ENCODE results near the gene CSTF3.

CSTF3 gene

GRCh38 chr11:33161120-33162005, at the start of gene CSTF3:
TSS of gene CSTF3 (minus strand) at chr11:33161480. CDS start at chr11:33161325, 155 bp downstream.
- Mint-ChIP-seq H3K27ac (peak within 1 kb of the TSS; percentile 100), H3K9me3 (no peaks in the 10 kb centered on the region), H3K36me3 (peaks cover 15% of the 10 kb centered on the region), H3K4me1 (peaks cover 48% of the 10 kb centered on the region), H3K4me3 (peak within 1 kb of the TSS; percentile 97), H3K27me3 (no peaks in the 10 kb centered on the region)

- H3K27ac Mint-ChIP-seq, result no peak overlapping the region
- H3K9me3 Mint-ChIP-seq, result no peaks in the 10 kb centered on the region
- no peaks in the 10 kb centered on the region for H3K36me3 Mint-ChIP-seq
- H3K4me3 Mint-ChIP-seq, result no peak overlapping the region
- no peaks in the 10 kb centered on the region for H3K4me1 Mint-ChIP-seq
- no peaks in the 10 kb centered on the region for H3K27me3 Mint-ChIP-seq
These were observed 46.9 kb upstream of the CSTF3 start for GRCh38 chr11:33208150-33208549.

GRCh38 chr11:33207408-33207985, 46.2 kb upstream of the CSTF3 start:
- no peaks in the 10 kb centered on the region for H3K36me3 Mint-ChIP-seq

GRCh38 chr11:33197915-33198727, 36.8 kb upstream of the CSTF3 start:
- no peaks in the 10 kb centered on the region for H3K9me3 Mint-ChIP-seq
- H3K4me1 Mint-ChIP-seq, result no peaks in the 10 kb centered on the region
- H3K4me3 Mint-ChIP-seq, result no peak overlapping the region
- no peaks in the 10 kb centered on the region for H3K27me3 Mint-ChIP-seq
- no peak overlapping the region for H3K27ac Mint-ChIP-seq
- H3K36me3 Mint-ChIP-seq, result no peaks in the 10 kb centered on the region

More at GRCh38 chr11:33207408-33207985, 46.2 kb upstream of the CSTF3 start:
- no peaks in the 10 kb centered on the region for H3K9me3 Mint-ChIP-seq
- no peak overlapping the region for H3K27ac Mint-ChIP-seq
- H3K27me3 Mint-ChIP-seq, result no peaks in the 10 kb centered on the region
- H3K4me1 Mint-ChIP-seq, result no peaks in the 10 kb centered on the region
- H3K4me3 Mint-ChIP-seq, result no peak overlapping the region

GRCh38 chr11:33195462-33196173, 34.3 kb upstream of the CSTF3 start:
- no peak overlapping the region for H3K4me3 Mint-ChIP-seq
- H3K9me3 Mint-ChIP-seq, result no peaks in the 10 kb centered on the region
- no peaks in the 10 kb centered on the region for H3K4me1 Mint-ChIP-seq
- no peaks in the 10 kb centered on the region for H3K27me3 Mint-ChIP-seq
- no peak overlapping the region for H3K27ac Mint-ChIP-seq
- no peaks in the 10 kb centered on the region for H3K36me3 Mint-ChIP-seq

- Mint-ChIP-seq H3K9me3 (no peaks in the 10 kb centered on the region), H3K4me3 (no peak overlapping the region), H3K36me3 (no peaks in the 10 kb centered on the region), H3K27me3 (no peaks in the 10 kb centered on the region), H3K4me1 (no peaks in the 10 kb centered on the region), H3K27ac (no peak overlapping the region)
These were observed 33.2 kb upstream of the CSTF3 start for GRCh38 chr11:33194455-33194854.

GRCh38 chr11:33191467-33191866, 30.2 kb upstream of the CSTF3 start:
- no peaks in the 10 kb centered on the region for H3K27me3 Mint-ChIP-seq
- H3K27ac Mint-ChIP-seq, result no peak overlapping the region
- no peaks in the 10 kb centered on the region for H3K36me3 Mint-ChIP-seq
- H3K4me3 Mint-ChIP-seq, result no peak overlapping the region
- H3K9me3 Mint-ChIP-seq, result no peaks in the 10 kb centered on the region
- no peaks in the 10 kb centered on the region for H3K4me1 Mint-ChIP-seq

- H3K27me3 Mint-ChIP-seq, result no peaks in the 10 kb centered on the region
- H3K4me3 Mint-ChIP-seq, result no peak overlapping the region
- H3K4me1 Mint-ChIP-seq, result no peaks in the 10 kb centered on the region
- no peak overlapping the region for H3K27ac Mint-ChIP-seq
- H3K9me3 Mint-ChIP-seq, result no peaks in the 10 kb centered on the region
- H3K36me3 Mint-ChIP-seq, result no peaks in the 10 kb centered on the region
These were observed 26.9 kb upstream of the CSTF3 start for GRCh38 chr11:33187998-33188722.

- no peaks in the 10 kb centered on the region for H3K4me1 Mint-ChIP-seq
- H3K4me3 Mint-ChIP-seq, result no peak overlapping the region
- no peaks in the 10 kb centered on the region for H3K9me3 Mint-ChIP-seq
- no peaks in the 10 kb centered on the region for H3K36me3 Mint-ChIP-seq
- no peaks in the 10 kb centered on the region for H3K27me3 Mint-ChIP-seq
- H3K27ac Mint-ChIP-seq, result no peak overlapping the region
These were observed 24.5 kb upstream of the CSTF3 start for GRCh38 chr11:33185756-33186155.

GRCh38 chr11:33182246-33182878, 21.1 kb upstream of the CSTF3 start:
- Mint-ChIP-seq H3K27ac (no peak overlapping the region), H3K4me3 (no peak overlapping the region), H3K27me3 (no peaks in the 10 kb centered on the region), H3K36me3 (no peaks in the 10 kb centered on the region), H3K4me1 (peaks cover 12% of the 10 kb centered on the region), H3K9me3 (no peaks in the 10 kb centered on the region)

- no peak overlapping the region for H3K27ac Mint-ChIP-seq
- H3K27me3 Mint-ChIP-seq, result no peaks in the 10 kb centered on the region
- H3K36me3 Mint-ChIP-seq, result peaks cover 2% of the 10 kb centered on the region
- H3K4me1 Mint-ChIP-seq, result peaks cover 12% of the 10 kb centered on the region
- H3K4me3 Mint-ChIP-seq, result no peak overlapping the region
- no peaks in the 10 kb centered on the region for H3K9me3 Mint-ChIP-seq
These were observed 18.1 kb upstream of the CSTF3 start for GRCh38 chr11:33179348-33179803.

- H3K27me3 Mint-ChIP-seq, result no peaks in the 10 kb centered on the region
- no peak overlapping the region for H3K27ac Mint-ChIP-seq
- H3K36me3 Mint-ChIP-seq, result peaks cover 2% of the 10 kb centered on the region
- H3K9me3 Mint-ChIP-seq, result no peaks in the 10 kb centered on the region
- no peak overlapping the region for H3K4me3 Mint-ChIP-seq
- peaks cover 12% of the 10 kb centered on the region for H3K4me1 Mint-ChIP-seq
These were observed 17.3 kb upstream of the CSTF3 start for GRCh38 chr11:33178443-33179180.

- Mint-ChIP-seq H3K4me3 (no peak overlapping the region), H3K4me1 (peaks cover 12% of the 10 kb centered on the region), H3K9me3 (no peaks in the 10 kb centered on the region), H3K36me3 (peaks cover 2% of the 10 kb centered on the region), H3K27ac (no peak overlapping the region), H3K27me3 (no peaks in the 10 kb centered on the region)
These were observed 16.5 kb upstream of the CSTF3 start for GRCh38 chr11:33177676-33178336.

Measured in activated naive CD4-positive, alpha-beta T cell treated with anti-CD3 and anti-CD28 coated beads, Interleukin-2, amount 50 U/mL, for 24 hours (primary cell).